ENCODE measurements around the gene DUT. TPM values are rescaled to one million over a fixed set of nuclear protein-coding genes. Genes with fewer than 3 reads are reported as not detected.

The DUT gene
- total RNA-seq, 4 donors from 2014 or later = 69.6 to 140 (median 84.0) TPM

- no peak overlapping the region for H3K4me3 ChIP-seq (ENCODE audit: low read depth, poor library complexity, severe bottlenecking)
- 15 to 23% methylated on average over 1 of the region's 1 CpG for WGBS, 2 donors
- intact Hi-C loops (cut with DNase I; ENCODE audit: low total_unique reads) = no loop called here
- TF ChIP-seq CTCF (IDR thresholded peaks at IDR 0.05) (no peak), POLR2A (IDR thresholded peaks at IDR 0.05) (no peak)
- DNase-seq (ENCODE audit: low spot score in 2 of 2) = no peak
Observed at GRCh38 chr15:48337607-48338006, 6.4 kb downstream of the DUT start.

- WGBS, 2 donors = 77 to 81% methylated on average over 4 of the region's 4 CpGs
- no peak overlapping the region for H3K4me3 ChIP-seq (ENCODE audit: low read depth, poor library complexity, severe bottlenecking)
- no peak for DNase-seq (ENCODE audit: low spot score in 2 of 2)
- intact Hi-C loops (cut with DNase I; ENCODE audit: low total_unique reads) = no loop called here
- no peak for TF ChIP-seq CTCF (IDR thresholded peaks at IDR 0.05)
- no peak for TF ChIP-seq POLR2A (IDR thresholded peaks at IDR 0.05)
Observed at GRCh38 chr15:48340111-48340510, 8.9 kb downstream of the DUT start.

GRCh38 chr15:48343865-48344264, 12.6 kb downstream of the DUT start:
- H3K4me3 ChIP-seq (ENCODE audit: low read depth, poor library complexity, severe bottlenecking) = no peak overlapping the region
- intact Hi-C loops (cut with DNase I; ENCODE audit: low total_unique reads) = no loop called here
- 91 to 93% methylated on average over 6 of the region's 6 CpGs for WGBS, 2 donors
- DNase-seq (ENCODE audit: low spot score in 2 of 2) = no peak
- no peak for TF ChIP-seq POLR2A (IDR thresholded peaks at IDR 0.05)
- no peak for TF ChIP-seq CTCF (IDR thresholded peaks at IDR 0.05)

- no peak overlapping the region for H3K4me3 ChIP-seq (ENCODE audit: low read depth, poor library complexity, severe bottlenecking)
- intact Hi-C loops (cut with DNase I; ENCODE audit: low total_unique reads) = no loop called here
- TF ChIP-seq CTCF (IDR thresholded peaks at IDR 0.05) = no peak
- TF ChIP-seq POLR2A (IDR thresholded peaks at IDR 0.05) = no peak
- no peak for DNase-seq (ENCODE audit: low spot score in 2 of 2)
Observed at GRCh38 chr15:48345516-48345915, 14.3 kb downstream of the DUT start.

- TF ChIP-seq POLR2A (IDR thresholded peaks at IDR 0.05) (no peak), CTCF (IDR thresholded peaks at IDR 0.05) (no peak)
Observed at GRCh38 chr15:48352474-48353072, 21.3 kb downstream of the DUT start.

More at GRCh38 chr15:48352474-48353072, 21.3 kb downstream of the DUT start:
- no peak for DNase-seq (ENCODE audit: low spot score in 2 of 2)
- intact Hi-C loops (cut with DNase I; ENCODE audit: low total_unique reads) = loop anchor here (10.0 kb wide), 1 partner anchor 452 kb away; no protein-coding TSS in a partner anchor
- 9 to 10% methylated on average over 6 of the region's 6 CpGs for WGBS, 2 donors
- H3K4me3 ChIP-seq (ENCODE audit: low read depth, poor library complexity, severe bottlenecking) = no peak overlapping the region
